Effector CD8-positive, alpha-beta T cell (primary cell): ENCODE measurements around the gene VDAC1.

Experiments used
- DNase-seq: peaks from one replicate; lab custom pipeline; 2025; lab: John Stamatoyannopoulos, UW

The VDAC1 gene

DNA sequence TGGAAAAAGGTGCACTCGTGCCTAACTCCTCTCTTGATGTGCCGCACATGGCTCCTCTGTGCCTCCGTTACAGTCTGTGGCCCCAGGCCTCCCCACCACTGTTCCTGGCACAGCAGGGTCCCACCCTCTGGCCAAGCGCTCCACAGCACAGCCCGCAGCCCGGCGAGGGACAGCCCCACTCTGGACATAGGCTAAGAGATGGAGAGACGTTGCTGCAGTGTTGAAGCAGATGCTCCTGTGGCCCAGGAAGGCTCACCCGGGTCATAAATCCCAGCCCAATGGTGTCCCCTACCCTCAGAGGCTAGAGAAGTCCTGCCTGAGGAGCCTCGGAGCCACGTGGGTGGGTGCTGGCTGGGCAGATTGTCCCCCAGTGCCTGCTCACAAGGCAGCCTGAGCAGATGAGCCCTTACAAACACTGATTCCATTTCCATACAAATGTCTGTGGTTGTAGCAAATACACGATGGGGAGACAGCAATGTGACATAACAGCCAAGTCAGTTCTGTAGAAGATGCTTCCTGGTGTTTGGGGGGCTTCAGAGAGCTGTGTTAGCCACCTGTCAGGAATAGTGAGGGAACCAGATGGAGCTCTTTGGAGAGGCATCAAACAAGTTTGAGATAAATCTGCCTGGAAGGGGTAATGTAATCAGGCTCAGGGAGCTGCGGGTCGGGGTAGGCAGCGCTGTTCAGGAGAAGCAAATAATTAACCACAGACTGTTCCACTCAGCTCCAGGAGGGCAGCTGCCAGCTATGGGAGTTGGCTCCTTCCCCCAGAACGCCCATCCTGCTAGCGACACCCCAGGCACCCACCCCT lies 78.1 kb downstream of the VDAC1 start:
- no peak for DNase-seq

- no peak for DNase-seq
Observed at GRCh38 chr5:133925866-133926488, 78.8 kb downstream of the VDAC1 start.

DNA sequence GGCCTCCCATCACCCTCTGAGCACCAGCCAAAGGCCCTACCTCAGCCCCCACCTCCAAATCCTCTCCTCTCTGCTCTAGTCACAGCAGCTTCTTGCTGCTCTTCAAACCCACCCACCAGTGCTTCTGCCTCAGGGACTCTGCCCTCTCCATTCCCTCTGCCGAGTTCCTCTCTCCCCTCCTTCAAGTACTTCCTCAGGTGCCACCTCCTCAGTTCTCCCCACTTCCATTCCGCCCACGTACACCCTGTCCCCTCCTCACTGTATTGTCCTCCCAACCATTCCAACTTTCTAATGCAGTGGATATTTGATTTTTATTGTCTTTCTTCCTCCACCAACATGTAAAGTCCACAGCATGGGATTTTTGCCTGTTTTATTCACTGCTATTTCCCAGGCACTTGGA lies 79.5 kb downstream of the VDAC1 start:
- no peak for DNase-seq

- DNase-seq = no peak
Observed at GRCh38 chr5:133924221-133924920, 80.4 kb downstream of the VDAC1 start.

GRCh38 chr5:133921979-133922378 lies 82.8 kb downstream of the VDAC1 start:
- DNase-seq = no peak
